Lower leg skin (tissue), 4 donors: Measurements from ENCODE around the gene PTCD3. TPM values are rescaled to one million over a fixed set of nuclear protein-coding genes. Genes with fewer than 3 reads are reported as not detected.

Experiments used
- DNase-seq, 2 donors: peaks; one replicate each; pipeline ENCODE4 v3.0.0-alpha.2; 2019; ENCODE audit warnings: low spot score in 2 of 2
- H3K4me3 ChIP-seq: fragments of 200-600 bp; sonication (generic); 2 replicates; pipeline ENCODE4 v1.5.1; 2017; ENCODE audit warnings: mild to moderate bottlenecking, low read depth; ENCODE audit not compliant: poor library complexity, severe bottlenecking
- POLR2A ChIP-seq, 2 donors: fragments of 450-650 bp; IDR thresholded peaks; one replicate each; pipeline ENCODE4 v1.6.1; 2016 to 2017; ENCODE audit warnings: antibody characterized with exemption in 2 of 2, mild to moderate bottlenecking in 1 of 2, moderate library complexity in 1 of 2
- WGBS, 2 donors: methylation state at CpG; one replicate each; pipeline ENCODE4 v1.1.5; 2018; 5-methylcytosine and 5-hydroxymethylcytosine counted together
- intact Hi-C: fragments of 100-400 bp; cut with DNase I; formaldehyde crosslinking; loops from one replicate; pipeline ENCODE4 v1.15.0; 2023; ENCODE audit warnings: low total_unique reads
- total RNA-seq, 4 donors: library from RNA; depleted of rRNA; stranded (reverse); fragments of >200 nt; gene quantifications; one replicate each; pipeline ENCODE4 v1.1.0, GENCODE V29; 2016
- TF ChIP-seq, protein P1 (sequence below), 3 donors: fragments of 450-650 bp; IDR thresholded peaks; one replicate each; pipeline ENCODE4 v1.5.1; 2016; ENCODE audit warnings: antibody characterized with exemption in 3 of 3, mild to moderate bottlenecking in 3 of 3, moderate library complexity in 2 of 3

The PTCD3 gene
- total RNA-seq, 4 donors from 2014 or later: 35.5 to 98.7 (median 48.5) TPM

DNA sequence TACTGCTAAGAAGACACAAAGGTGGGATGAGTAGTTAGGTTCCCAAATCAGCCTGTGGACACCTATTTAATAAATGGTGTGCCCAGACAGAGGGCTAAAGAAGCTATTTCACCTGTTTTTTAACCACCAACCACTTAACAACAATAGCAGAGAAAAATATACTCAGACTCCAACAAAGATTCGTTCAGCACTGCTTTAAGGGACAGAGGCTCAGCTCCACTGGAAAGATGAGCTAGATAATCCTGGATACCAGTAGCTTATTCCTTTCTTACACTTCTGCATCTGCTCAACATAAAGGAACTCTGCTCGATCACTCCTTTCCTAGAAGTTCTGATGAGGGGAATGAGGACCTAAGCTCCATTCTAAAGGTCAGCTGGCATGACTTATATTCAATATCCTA is 44.5 kb downstream of the PTCD3 start:
- TF ChIP-seq POLR2A (IDR thresholded peaks at IDR 0.05): no peak
- TF ChIP-seq, protein P1, sequence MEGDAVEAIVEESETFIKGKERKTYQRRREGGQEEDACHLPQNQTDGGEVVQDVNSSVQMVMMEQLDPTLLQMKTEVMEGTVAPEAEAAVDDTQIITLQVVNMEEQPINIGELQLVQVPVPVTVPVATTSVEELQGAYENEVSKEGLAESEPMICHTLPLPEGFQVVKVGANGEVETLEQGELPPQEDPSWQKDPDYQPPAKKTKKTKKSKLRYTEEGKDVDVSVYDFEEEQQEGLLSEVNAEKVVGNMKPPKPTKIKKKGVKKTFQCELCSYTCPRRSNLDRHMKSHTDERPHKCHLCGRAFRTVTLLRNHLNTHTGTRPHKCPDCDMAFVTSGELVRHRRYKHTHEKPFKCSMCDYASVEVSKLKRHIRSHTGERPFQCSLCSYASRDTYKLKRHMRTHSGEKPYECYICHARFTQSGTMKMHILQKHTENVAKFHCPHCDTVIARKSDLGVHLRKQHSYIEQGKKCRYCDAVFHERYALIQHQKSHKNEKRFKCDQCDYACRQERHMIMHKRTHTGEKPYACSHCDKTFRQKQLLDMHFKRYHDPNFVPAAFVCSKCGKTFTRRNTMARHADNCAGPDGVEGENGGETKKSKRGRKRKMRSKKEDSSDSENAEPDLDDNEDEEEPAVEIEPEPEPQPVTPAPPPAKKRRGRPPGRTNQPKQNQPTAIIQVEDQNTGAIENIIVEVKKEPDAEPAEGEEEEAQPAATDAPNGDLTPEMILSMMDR (IDR thresholded peaks at IDR 0.05): no peak
- 91% methylated on average over 2 of the region's 2 CpGs for WGBS, 2 donors
- no peak for DNase-seq
- H3K4me3 ChIP-seq: no peak overlapping the region
- intact Hi-C loops: no loop called here

DNA sequence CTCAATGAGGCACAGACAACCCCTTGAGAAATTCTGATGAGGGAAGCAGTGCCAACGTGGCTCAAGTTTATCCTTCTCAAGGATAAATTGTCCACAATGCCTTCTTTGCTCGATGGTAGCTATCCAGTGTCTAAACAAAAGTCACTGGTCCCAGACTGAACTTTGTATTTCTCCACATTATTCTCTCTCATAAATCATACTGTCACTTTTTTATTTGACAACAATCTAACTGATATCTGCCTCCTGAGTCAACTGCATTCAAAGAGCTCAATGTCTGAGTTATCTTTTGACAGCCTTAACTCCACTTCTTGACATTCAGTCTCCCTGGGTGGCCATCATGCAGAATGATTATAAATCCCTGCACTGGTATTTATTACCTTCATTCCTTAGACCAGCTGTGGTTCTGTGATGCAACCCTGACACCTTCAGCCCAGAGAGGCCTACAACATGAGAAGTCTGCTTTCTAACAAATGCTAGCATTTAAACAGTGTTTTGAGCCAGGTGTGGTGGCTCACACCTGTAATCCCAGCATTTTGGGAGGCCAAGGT is 51.0 kb downstream of the PTCD3 start:
- TF ChIP-seq POLR2A (IDR thresholded peaks at IDR 0.05): no peak
- TF ChIP-seq, protein P1 (IDR thresholded peaks at IDR 0.05): no peak
- WGBS, 2 donors: 92 to 93% methylated on average over 2 of the region's 2 CpGs

DNA sequence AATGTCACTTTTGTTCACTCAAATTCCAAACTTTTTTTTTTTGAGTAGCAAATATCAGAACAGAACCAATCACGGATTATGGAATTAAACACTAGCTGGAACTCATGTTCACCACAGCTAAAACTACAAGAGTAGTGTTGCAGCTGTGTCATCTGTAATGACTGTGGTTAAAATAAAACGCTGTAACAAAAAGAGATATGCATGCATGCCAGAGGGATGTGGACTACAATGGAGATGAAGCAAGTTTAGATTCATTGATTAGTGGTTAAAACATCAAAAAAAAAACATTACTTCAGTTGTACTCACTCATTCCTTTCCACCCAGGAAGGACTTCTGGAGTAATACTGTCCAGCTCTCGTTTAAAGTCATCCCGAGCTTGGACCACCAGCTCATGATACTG is 52.3 kb downstream of the PTCD3 start:
- H3K4me3 ChIP-seq: no peak overlapping the region
- WGBS, 2 donors: 87 to 93% methylated on average over 4 of the region's 4 CpGs
- intact Hi-C loops: no loop called here
- TF ChIP-seq POLR2A (IDR thresholded peaks at IDR 0.05): no peak
- TF ChIP-seq, protein P1 (IDR thresholded peaks at IDR 0.05): no peak
- DNase-seq: no peak

More for the DNA sequence above, 51.0 kb downstream of the PTCD3 start:
- no peak overlapping the region for H3K4me3 ChIP-seq
- intact Hi-C loops: no loop called here
- no peak for DNase-seq

DNA sequence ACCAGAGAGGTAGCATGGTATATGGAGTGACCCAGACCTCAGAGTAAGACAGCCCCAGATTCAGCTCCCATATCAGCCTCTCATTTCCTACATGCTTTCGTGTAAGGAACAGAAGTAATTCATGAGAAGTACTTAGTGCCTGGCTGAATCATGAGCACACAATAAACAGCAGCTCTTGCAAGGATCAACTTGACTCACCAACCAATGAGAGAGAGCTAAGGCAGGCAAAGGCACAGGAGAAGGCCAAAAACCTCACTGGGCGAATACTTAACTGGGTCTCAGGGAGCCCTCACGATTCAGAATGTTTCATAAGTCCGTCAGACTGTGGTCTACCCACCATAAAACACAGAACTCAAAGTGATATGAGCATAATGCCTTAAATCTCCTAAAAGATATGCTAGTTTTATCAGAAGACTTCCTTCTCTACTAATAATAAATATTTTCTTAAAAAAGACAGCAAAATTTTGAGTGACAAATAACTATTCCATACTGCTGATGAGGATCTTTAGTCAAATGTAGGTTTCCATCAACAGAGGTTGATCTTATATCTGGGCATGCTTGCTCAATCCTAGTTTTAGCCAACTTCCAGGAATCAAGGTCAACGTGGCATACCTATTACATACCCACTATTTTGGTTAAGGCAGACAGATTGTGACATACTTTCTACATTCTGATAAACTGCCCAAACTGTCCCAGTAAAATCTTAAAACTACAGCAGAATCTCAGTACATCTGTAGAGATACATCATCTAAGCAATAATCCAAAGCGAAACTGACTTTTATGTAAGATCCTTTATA is 54.3 kb downstream of the PTCD3 start:
- TF ChIP-seq, protein P1 (IDR thresholded peaks at IDR 0.05): no peak
- no peak for TF ChIP-seq POLR2A (IDR thresholded peaks at IDR 0.05)

DNA sequence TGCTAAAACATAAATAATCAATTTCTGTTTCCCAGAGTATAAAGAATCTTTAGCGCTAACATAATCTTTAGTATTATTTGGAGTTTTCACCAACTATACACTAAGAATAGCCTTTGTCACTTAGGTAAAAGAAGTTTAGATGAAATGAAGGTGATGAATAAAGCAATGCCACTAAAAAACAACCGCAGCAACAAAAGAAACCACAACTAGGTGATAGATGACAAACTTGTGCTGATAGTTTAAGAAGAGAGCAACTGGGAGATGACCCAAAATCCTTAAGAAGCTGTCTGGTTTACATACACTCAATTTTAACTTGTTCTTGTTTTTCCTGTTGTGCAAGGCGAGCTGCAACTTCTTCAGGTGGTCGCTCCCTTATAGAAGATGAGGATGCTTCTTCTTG is 64.4 kb downstream of the PTCD3 start:
- TF ChIP-seq, protein P1 (IDR thresholded peaks at IDR 0.05): no peak
- TF ChIP-seq POLR2A (IDR thresholded peaks at IDR 0.05): no peak
- intact Hi-C loops: no loop called here
- no peak for DNase-seq
- no peak overlapping the region for H3K4me3 ChIP-seq
- WGBS, 2 donors: 88 to 90% methylated on average over 4 of the region's 4 CpGs

More for the DNA sequence above, 54.3 kb downstream of the PTCD3 start:
- no peak for DNase-seq
- intact Hi-C loops: no loop called here
- WGBS, 2 donors: 90 to 93% methylated on average over 6 of the region's 6 CpGs
- no peak overlapping the region for H3K4me3 ChIP-seq
